Parathyroid adenoma (tissue), 2 donors: ENCODE data around the gene FMNL1.

Experiments used
- H2AFZ ChIP-seq: fragments of 300-600 bp; sonication (generic); one replicate; pipeline ENCODE4 v1.7.0; 2017; ENCODE audit warnings: antibody characterized with exemption, mild to moderate bottlenecking
- H3K27ac ChIP-seq: fragments of 300-600 bp; sonication (generic); one replicate; pipeline ENCODE4 v1.7.0; 2017
- H3K27me3 ChIP-seq: fragments of 300-600 bp; sonication (generic); one replicate; pipeline ENCODE4 v1.7.0; 2017; ENCODE audit warnings: low read length; ENCODE audit not compliant: control insufficient read depth, insufficient read depth
- H3K36me3 ChIP-seq: fragments of 300-600 bp; sonication (generic); one replicate; pipeline ENCODE4 v1.7.0; 2017; ENCODE audit warnings: low read length; ENCODE audit not compliant: control insufficient read depth, insufficient read depth
- H3K4me1 ChIP-seq: fragments of 300-600 bp; sonication (generic); one replicate; pipeline ENCODE4 v1.7.0; 2017; ENCODE audit warnings: control low read depth
- H3K4me2 ChIP-seq: fragments of 300-600 bp; sonication (generic); one replicate; pipeline ENCODE4 v1.7.0; 2017; ENCODE audit warnings: low read length
- H3K4me3 ChIP-seq: fragments of 300-600 bp; sonication (generic); one replicate; pipeline ENCODE4 v1.7.0; 2017; ENCODE audit warnings: low read depth, low read length
- H3K79me2 ChIP-seq: fragments of 300-600 bp; sonication (generic); one replicate; pipeline ENCODE4 v1.7.0; 2017; ENCODE audit warnings: control low read depth
- H3K9ac ChIP-seq: fragments of 300-600 bp; sonication (generic); one replicate; pipeline ENCODE4 v1.7.0; 2017; ENCODE audit warnings: mild to moderate bottlenecking
- H3K9me3 ChIP-seq: fragments of 300-600 bp; sonication (generic); one replicate; pipeline ENCODE4 v1.7.0; 2017; ENCODE audit warnings: low read length; ENCODE audit not compliant: control insufficient read depth
- TF ChIP-seq, protein P1 (sequence below): fragments of 300-600 bp; sonication (generic); IDR thresholded peaks from one replicate; pipeline ENCODE4 v1.7.0; 2017; ENCODE audit warnings: antibody characterized with exemption, mild to moderate bottlenecking
- donor health status: primary hyperparathyroidism.

FMNL1 gene

DNA sequence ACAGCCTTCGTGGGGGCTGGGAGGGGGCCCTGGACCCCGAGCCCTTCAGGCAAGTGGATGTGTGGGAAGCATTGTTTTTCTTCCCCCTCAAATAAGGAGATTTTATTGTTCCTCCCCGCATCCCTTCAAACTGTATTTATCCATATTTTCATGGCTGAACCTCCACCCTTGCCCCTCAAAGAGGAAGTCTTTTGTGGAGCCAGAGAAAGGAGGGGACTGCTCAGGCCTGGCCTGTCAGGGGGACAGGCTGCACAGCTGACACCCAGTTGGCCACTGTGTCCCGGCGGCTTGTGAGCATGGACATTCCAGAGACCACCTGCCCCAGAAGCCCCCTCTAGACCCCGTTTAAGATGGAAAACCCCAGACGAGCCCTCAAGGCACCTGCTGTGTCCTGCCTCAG lies 44.1 kb upstream of the FMNL1 start:
- no peaks in the 10 kb centered on the region for H3K9me3 ChIP-seq
- peaks cover 9% of the 10 kb centered on the region for H3K4me1 ChIP-seq
- H3K4me2 ChIP-seq = no peak overlapping the region
- H3K9ac ChIP-seq = no peak overlapping the region
- H3K27me3 ChIP-seq = no peaks in the 10 kb centered on the region
- TF ChIP-seq, protein P1, sequence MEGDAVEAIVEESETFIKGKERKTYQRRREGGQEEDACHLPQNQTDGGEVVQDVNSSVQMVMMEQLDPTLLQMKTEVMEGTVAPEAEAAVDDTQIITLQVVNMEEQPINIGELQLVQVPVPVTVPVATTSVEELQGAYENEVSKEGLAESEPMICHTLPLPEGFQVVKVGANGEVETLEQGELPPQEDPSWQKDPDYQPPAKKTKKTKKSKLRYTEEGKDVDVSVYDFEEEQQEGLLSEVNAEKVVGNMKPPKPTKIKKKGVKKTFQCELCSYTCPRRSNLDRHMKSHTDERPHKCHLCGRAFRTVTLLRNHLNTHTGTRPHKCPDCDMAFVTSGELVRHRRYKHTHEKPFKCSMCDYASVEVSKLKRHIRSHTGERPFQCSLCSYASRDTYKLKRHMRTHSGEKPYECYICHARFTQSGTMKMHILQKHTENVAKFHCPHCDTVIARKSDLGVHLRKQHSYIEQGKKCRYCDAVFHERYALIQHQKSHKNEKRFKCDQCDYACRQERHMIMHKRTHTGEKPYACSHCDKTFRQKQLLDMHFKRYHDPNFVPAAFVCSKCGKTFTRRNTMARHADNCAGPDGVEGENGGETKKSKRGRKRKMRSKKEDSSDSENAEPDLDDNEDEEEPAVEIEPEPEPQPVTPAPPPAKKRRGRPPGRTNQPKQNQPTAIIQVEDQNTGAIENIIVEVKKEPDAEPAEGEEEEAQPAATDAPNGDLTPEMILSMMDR = no peak
- no peak overlapping the region for H3K4me3 ChIP-seq
- no peaks in the 10 kb centered on the region for H3K36me3 ChIP-seq
- H3K79me2 ChIP-seq = no peaks in the 10 kb centered on the region
- no peak overlapping the region for H2AFZ ChIP-seq
- H3K27ac ChIP-seq = no peak overlapping the region

DNA sequence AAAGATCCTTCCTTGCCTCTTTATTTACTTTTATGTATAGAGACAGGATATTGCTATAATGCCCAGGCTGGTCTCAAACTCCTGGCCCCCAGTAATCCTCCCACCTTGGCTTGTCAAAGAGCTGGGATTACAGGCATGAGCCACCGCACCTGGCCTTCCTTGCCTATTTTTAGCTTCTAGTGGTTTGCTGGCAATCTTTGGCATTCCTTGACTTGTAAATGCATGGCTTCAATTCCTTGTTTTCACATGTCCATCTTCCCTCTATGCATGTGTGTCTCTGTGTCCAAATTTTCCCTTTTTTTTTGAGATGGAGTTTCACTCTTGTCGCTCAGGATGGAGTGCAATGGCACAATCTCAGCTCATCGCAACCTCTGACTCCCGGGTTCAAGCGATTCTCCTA lies 37.5 kb upstream of the FMNL1 start:
- Histone ChIP-seq H3K4me1 (no peaks in the 10 kb centered on the region), H3K27ac (no peak overlapping the region), H3K9me3 (no peaks in the 10 kb centered on the region), H3K79me2 (no peaks in the 10 kb centered on the region), H2AFZ (no peak overlapping the region), H3K27me3 (no peaks in the 10 kb centered on the region), H3K4me3 (no peak overlapping the region), H3K9ac (no peak overlapping the region), H3K36me3 (no peaks in the 10 kb centered on the region), H3K4me2 (no peak overlapping the region)
- TF ChIP-seq, protein P1 = no peak

DNA sequence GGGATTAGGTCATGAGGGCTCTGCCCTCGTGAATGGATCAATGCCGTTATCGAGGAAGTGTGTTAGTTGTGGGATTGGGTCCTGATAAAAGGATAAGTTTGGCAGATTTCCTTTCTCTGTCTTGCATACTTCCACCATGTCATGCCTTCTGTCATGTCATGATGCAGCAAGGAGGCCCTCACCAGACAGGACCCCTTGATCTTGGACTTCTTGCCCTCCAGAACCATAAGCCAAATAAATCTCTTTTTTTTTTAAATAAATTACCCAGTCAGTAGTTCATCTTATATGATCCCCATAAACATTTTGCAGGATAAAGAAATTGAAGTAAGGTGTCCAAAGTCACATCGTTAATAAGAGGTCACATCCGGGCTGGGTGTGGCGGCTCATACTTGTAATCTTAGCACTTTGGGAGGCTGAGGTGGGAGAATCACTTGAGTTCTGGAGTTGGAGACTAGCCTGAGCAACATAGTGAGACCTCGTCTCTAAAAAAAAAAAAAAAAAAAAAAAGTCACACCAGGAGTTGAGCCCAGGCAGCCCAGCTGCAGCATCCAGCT lies 34.8 kb upstream of the FMNL1 start:
- no peaks in the 10 kb centered on the region for H3K36me3 ChIP-seq
- no peaks in the 10 kb centered on the region for H3K4me1 ChIP-seq
- TF ChIP-seq, protein P1 = no peak
- H2AFZ ChIP-seq = no peak overlapping the region
- H3K4me3 ChIP-seq = no peak overlapping the region
- no peaks in the 10 kb centered on the region for H3K27me3 ChIP-seq
- H3K27ac ChIP-seq = no peak overlapping the region
- H3K4me2 ChIP-seq = no peak overlapping the region
- H3K9me3 ChIP-seq = no peaks in the 10 kb centered on the region
- no peak overlapping the region for H3K9ac ChIP-seq
- no peaks in the 10 kb centered on the region for H3K79me2 ChIP-seq

DNA sequence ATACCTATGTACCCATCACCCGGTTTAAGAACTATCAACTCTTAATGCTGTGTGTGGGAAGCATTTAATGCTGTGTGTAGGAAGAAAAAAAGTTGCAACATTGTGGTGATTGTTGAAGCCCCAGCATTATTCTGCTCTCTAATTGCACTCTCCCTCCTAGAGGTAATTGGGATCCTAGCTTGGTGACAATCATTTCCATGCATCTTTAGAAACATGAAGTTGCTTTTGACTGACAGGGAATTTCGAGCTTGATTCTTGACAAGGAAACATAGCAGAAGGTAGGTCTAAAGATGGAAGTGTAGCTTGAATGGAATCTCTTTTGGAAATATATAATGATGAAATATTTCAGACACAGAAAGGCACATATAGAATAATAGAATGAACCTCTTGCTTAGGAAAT lies 32.7 kb upstream of the FMNL1 start:
- H3K4me1 ChIP-seq = no peaks in the 10 kb centered on the region
- H3K27ac ChIP-seq = no peak overlapping the region
- H3K79me2 ChIP-seq = no peaks in the 10 kb centered on the region
- no peak overlapping the region for H3K4me3 ChIP-seq
- no peak overlapping the region for H3K9ac ChIP-seq
- no peak overlapping the region for H3K4me2 ChIP-seq
- no peak overlapping the region for H2AFZ ChIP-seq
- no peaks in the 10 kb centered on the region for H3K9me3 ChIP-seq
- H3K27me3 ChIP-seq = no peaks in the 10 kb centered on the region
- H3K36me3 ChIP-seq = no peaks in the 10 kb centered on the region
- TF ChIP-seq, protein P1 = no peak

DNA sequence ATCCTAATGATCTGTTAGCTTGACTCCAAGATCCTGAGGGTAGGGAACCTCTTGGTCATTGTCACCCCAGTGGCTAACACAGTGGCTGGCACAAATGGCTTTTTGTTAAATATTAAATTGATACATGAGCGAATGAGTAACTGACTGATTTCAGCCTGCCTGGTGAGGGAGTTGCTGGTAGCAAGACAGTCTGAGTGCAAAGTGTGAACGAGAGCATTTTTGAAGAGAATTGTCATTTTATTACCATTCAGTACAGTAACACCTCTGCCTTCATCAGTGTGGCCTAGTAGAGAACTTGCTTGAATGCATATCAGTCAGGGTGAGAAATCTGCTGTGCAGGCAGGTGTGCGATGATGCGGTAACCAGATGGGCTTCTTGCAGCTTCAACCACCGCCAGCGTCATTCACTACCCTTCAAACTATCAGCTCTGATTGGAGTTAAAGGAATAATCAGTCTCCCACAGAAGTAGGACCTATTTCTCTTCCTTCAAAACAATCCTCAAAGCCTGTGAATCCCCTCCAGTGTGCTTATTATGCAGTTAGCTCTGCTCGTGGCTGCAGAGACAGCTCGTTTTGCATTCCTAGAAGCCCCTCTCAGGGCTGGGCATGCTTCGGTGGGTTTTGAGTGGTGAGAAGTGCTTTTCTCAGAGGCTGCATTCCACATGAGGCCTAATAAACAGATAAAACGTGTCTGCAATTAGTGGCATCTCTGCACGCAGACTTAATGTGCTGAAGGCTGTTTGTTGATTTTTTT lies 31.0 kb upstream of the FMNL1 start:
- no peak overlapping the region for H3K4me2 ChIP-seq
- H2AFZ ChIP-seq = no peak overlapping the region
- H3K36me3 ChIP-seq = no peaks in the 10 kb centered on the region
- H3K79me2 ChIP-seq = no peaks in the 10 kb centered on the region
- no peak overlapping the region for H3K27ac ChIP-seq
- H3K4me3 ChIP-seq = no peak overlapping the region
- TF ChIP-seq, protein P1 = no peak
- no peaks in the 10 kb centered on the region for H3K4me1 ChIP-seq
- H3K9me3 ChIP-seq = no peaks in the 10 kb centered on the region
- H3K9ac ChIP-seq = no peak overlapping the region
- no peaks in the 10 kb centered on the region for H3K27me3 ChIP-seq
